SIG-M5 (cell line): ENCODE results near the gene NBPF3.
"Not testable (repeated sequence)": the region's sequence is repeated elsewhere in the genome, so short reads cannot be mapped to it uniquely, and the experiment has no call there.

Source experiments
- DNase-seq: peaks from one replicate; lab custom pipeline; 2025; lab: John Stamatoyannopoulos, UW

NBPF3 gene, protein sequence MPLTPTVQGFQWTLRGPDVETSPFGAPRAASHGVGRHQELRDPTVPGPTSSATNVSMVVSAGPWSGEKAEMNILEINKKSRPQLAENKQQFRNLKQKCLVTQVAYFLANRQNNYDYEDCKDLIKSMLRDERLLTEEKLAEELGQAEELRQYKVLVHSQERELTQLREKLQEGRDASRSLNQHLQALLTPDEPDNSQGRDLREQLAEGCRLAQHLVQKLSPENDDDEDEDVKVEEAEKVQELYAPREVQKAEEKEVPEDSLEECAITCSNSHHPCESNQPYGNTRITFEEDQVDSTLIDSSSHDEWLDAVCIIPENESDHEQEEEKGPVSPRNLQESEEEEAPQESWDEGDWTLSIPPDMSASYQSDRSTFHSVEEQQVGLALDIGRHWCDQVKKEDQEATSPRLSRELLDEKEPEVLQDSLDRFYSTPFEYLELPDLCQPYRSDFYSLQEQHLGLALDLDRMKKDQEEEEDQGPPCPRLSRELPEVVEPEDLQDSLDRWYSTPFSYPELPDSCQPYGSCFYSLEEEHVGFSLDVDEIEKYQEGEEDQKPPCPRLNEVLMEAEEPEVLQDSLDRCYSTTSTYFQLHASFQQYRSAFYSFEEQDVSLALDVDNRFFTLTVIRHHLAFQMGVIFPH

DNA sequence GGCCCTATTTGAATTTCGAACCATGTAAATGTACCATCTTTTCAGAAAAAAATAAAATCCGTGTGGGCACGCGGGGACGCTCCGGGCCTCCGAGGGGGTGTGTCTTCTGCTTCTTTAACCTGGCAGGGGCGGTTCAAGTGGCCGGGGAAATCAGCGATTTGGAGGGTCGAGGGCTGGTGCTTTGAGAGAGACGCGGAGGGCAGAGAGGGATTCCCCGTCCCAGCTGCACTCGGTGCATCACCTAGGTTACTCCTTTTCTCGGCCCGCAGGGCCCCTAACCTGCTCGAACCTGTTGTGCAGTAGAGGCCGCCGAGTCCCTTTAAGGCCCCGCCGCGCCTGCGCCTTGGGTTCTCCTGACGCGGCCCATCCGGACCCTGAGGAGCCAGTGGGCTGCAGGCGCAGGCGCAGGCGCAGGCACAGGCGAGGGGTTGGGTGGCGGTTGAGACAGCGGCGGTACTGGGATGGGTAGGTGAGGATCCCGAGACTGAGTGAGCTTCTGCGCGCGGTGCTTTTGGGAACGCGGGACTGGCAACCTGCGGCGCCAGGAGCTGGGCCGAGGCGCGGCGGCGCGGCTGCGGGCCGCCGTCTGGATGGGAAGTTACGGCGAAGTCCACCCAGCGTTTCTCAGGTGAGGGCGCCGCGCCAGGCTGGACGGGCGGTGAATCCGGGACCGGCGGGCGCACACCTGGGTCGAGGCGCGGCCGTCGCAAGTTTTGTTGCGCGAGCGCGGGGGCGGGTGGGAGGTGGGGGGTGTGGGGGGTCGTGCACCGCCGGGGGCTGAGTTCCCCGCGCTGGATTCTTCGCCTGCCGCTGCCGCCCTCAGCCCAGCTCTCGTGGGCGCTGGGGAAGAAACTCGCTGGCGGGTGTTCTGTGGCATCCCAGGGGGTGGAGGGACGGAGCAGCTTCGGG is at the start of gene NBPF3:
NBPF3 (plus strand) TSS at position 417 of the 909 bp plus-strand sequence. CDS start 4,950 bp downstream, outside the sequence.
- DNase-seq = peak; percentile 27

DNA sequence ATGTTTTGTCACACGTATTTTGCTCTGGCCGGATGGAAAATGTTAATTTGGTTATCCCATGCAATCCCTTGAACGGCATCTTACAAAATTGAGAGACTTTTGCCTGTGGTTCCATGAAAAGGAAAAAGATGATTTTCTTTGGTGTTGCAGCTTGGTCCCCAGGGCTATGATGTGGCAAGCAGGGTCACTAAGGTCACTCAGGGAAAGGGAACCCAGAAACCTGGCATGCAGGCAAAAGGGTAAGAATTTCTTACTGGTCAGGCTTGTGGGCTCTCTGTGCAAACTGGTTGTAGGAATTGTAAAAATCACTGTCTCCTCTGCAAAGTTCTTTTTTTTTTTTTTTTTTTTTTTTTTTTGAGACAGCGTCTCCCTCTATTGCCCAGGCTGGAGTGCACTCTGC is 48.4 kb upstream of the NBPF3 start:
- no peak for DNase-seq

DNA sequence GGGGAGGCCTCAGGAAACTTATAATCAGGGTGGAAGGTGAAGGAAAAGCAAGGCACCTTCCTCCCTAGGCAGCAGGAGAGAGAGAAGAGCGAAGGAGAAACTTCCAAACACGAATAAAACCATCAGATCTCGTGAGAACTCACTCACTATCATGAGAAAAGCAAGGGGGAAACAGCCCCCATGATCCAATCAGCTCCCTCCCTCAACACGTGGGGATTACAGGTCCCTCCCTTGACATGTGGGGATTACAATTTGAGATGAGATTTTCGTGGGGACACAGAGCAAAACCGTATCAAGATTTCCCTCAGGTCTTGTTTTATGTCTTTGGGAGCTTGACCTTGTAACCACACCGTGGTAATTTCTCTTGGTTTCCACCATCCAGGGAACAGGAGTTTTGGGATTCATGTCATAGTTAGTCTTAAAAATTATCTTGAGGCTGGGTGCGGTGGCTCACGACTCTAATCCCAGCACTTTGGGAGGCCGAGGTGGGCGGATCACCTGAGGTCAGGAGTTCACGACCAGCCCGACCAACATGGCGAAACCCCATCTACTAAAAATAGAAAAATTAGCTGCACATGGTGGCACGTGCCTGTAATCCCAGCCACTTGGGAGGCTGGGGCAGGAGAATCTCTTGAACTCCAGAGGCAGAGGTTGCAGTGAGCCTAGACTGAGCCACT is 47.2 kb upstream of the NBPF3 start:
- no peak for DNase-seq

DNA sequence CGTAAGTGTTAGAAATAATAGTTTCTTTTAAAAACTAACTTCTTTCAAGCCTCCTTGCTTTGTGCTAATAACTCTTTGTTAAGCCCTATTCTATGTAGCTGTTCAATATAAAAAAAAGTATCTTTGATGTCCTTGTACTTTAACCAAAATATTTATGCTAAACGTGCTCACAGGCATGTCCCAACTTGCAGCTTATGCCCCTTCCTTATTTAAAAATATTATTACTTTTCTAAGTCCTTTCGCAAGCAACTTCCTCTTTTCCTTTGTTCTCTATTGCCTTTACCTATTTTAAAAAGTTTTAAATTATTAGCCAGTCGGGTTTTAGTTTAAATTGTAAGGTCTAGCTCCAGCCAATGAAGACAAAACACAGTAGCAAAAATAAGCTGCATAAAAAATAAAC is 43.4 kb upstream of the NBPF3 start:
- no peak for DNase-seq

DNA sequence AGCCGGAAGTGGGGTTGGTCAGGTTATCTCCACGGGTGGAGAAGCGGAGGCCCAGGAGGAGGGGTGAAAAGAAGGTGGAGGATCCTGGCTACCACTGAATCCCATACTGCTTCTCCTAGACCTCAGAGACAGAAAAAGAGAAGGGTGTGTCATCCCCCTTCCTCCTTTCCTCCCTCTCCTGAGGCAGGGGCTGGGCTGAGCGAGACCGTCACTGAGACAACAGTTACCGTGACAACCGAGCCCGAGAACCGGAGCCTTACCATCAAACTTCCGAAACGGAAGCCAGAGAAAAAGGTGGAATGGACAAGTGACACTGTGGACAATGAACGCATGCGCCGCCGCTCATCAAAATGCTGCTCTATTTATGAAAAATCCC is 42.1 kb upstream of the NBPF3 start:
- no peak for DNase-seq

DNA sequence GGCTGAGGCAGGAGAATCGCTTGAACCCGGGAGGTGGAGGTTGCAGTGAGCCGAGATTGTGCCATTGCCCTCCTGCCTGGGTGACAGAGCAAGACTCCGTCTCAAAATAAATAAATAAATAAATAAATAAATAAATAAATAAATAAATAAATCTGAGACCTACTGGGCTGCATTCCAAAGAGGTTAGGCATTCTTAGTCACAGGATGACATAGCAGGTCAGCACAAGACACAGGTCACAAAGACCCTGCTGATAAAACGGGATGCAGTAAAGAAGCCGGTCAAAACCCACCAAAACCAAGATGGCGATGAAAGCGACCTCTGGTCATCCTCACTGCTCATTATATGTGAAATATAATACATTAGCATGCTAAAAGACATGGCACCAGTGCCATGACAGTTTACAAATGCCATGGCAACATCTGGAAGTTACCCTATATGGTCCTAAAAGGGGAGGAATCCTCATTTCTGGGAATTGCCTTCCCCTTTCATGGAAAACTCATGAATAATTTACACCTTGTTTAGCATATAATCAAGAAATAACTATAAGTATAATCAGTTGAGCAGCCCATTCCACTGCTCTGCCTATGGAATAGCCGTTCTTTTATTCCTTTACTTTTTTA is 38.1 kb upstream of the NBPF3 start:
- not testable (repeated sequence) for DNase-seq

DNA sequence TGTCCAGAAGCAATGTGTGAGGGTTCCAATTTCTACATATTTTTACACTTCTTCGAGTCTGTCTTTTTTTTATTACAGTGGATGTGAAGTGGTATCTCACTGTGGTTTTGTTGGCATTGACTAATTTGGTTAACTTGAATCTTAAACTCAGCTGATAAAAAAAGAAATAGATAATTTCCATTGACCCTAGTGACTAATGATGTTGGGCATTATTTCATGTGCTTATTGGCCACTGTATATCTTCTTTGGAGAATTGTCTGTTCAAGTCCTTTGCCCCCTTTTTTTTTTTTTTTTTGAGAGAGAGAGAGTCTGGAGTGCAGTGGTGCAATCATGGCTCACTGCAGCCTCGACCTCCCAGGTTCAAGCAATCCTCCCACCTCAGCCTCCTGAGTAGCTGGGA is 33.3 kb upstream of the NBPF3 start:
- no peak for DNase-seq

DNA sequence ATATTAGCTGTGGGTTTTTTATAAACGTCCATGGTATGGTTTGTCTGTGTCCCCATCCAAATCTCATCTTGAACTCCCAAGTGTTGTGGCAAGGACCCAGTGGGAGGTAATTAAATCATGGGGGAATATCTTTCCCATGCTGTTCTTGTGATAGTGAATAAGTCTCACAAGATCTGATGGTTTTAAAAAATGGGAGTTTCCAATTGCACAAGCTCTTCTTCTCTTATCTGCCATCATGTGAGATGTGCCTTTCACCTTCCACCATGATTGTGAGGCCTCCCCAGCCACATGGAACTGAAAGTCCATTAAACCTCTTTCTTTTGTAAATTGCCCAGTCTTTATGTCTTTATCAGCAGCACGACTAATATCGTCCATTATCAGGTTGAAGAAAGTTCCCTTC is 30.0 kb upstream of the NBPF3 start:
- DNase-seq = not testable (repeated sequence)

DNA sequence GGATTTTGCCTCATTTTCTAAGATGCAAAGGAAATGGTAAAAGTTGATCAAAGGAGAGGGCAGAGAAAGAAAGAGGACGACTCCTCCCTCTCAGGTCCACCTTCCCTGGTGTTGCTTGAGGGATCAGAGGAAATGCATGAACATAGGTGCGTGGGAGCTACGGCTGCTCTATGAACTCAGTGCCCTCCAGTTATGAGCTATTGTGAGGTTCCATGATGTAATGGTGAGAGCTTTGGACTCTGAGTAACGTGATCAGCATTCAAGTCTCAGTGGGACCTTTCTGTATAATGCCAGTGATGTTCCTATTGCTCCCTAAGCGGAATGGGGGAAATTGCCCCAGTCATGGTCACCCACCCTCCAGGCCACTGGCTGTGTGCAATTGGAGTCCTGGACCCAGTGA is 25.9 kb upstream of the NBPF3 start:
- no peak for DNase-seq

DNA sequence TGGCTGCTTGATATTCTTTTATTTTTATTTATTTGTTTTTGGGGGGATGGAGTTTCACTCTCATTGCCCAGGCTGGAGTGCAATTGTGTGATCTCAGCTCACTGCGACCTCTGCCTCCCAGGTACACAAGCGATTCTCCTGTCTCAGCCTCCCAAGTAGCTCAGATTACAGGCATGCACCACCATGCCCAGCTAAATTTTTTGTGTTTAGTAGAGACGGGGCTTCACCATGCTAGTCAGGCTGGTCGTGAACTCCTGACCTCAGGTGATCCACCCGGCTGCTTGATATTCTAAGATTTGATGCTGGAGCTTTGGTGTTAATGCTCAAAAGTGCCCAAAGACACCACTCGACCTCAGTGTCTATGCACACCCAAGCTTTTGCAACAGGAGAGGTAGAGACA is 19.6 kb upstream of the NBPF3 start:
- DNase-seq = not testable (repeated sequence)

DNA sequence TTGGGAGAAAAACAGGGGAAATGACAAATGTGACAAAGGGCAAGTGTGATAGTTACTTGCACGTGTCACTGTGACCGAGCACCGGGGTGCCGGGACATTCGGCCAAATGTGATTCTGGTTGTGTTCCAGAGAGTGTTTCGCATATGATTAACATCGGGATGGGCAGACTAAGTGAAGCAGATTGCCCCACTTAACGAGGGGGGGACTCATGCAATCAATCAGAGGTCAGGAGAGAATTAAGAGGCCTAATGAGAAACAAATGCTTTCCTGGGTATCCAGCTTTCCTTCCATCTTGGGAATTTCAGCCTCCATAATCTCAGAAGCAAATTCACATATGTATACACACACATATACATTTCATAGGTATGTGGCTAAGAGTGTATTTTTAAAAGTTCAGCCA is 18.6 kb upstream of the NBPF3 start:
- not testable (repeated sequence) for DNase-seq

DNA sequence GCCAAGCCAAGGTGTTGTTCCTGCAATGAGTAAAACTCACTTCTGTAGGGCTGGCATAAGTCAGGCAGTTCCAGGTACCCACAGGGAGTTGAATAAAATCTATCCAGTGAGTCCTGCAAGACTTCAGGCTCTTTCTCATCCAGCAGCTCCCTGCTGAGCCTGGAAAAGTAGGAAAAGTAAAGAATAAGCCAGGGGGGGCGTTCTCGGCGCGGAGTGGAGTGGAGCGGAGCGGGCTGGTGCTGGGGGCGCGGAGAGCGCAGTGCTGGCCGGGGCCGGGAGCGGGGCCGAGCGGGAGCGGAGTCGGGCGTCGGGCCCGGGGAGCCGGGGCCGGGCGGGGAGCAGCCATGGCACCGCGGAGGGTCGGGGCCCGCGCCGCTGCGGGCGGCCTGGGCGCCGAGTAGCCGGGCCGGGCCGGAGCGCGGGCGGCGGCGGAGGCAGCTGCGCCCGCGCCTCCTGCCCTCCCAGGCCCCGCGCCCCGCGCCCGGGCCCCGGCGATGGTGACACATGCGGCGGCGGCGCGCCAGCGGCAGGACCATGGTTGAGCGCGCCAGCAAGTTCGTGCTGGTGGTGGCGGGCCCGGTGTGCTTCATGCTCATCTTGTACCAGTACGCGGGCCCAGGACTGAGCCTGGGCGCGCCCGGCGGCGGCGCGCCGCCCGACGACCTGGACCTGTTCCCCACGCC is 12.0 kb upstream of the NBPF3 start:
- DNase-seq = not testable (repeated sequence)

DNA sequence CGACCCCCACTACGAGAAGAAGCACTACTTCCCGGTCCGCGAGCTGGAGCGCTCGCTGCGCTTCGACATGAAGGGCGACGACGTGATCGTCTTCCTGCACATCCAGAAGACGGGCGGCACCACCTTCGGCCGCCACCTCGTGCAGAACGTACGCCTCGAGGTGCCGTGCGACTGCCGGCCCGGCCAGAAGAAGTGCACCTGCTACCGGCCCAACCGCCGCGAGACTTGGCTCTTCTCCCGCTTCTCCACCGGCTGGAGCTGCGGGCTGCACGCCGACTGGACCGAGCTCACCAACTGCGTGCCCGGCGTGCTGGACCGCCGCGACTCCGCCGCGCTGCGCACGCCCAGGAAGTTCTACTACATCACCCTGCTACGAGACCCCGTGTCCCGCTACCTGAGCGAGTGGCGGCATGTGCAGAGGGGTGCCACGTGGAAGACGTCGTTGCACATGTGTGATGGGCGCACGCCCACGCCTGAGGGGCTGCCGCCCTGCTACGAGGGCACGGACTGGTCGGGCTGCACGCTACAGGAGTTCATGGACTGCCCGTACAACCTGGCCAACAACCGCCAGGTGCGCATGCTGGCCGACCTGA is 11.4 kb upstream of the NBPF3 start:
- not testable (repeated sequence) for DNase-seq

DNA sequence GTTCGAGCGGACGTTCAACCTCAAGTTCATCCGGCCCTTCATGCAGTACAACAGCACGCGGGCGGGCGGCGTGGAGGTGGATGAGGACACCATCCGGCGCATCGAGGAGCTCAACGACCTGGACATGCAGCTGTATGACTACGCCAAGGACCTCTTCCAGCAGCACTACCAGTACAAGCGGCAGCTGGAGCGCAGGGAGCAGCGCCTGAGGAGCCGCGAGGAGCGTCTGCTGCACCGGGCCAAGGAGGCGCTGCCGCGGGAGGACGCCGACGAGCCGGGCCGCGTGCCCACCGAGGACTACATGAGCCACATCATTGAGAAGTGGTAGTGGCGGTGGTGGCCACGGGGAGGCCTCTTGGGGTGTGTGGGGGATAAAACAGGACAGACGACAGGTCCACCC is 10.7 kb upstream of the NBPF3 start:
- not testable (repeated sequence) for DNase-seq

DNA sequence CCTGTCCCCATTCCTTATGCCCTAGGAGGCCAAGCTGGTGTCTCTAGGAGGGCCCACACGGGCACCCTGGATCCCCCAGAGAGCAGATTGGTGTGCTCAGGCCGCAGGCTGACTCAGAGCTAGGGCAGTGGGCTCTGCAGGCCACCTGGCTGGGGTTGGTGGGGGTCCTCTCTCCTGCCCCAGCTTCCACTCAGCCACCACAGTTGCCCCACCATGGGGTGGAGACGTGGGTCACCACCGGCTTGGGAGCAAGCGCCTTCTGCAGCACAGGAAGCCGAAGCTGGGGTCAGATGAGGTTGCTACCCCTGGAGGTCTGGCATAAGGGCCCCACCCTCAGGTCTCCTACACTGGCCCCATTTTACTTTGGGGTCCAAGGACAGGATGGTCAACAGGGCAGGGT is 9.1 kb upstream of the NBPF3 start:
- not testable (repeated sequence) for DNase-seq

DNA sequence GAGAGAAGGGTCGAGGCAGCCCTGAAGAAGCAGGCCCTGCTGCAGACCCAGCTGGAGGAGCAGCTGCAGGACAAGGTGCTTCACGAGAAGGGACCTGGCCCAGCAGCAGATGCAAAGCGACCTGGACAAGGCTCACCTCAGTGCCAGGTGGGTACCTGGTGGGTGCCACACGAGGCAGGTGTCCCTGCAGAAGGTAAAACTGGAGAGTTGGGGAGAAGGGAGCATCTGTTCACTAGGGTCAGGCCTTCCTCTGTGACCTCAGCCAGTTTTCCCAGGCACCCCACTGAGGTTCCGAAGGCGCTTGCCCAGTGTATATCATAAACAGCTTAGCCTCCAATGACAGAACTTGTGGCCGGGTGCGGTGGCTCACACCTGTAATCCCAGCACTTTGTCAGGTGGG is 5.5 kb upstream of the NBPF3 start:
- no peak for DNase-seq

DNA sequence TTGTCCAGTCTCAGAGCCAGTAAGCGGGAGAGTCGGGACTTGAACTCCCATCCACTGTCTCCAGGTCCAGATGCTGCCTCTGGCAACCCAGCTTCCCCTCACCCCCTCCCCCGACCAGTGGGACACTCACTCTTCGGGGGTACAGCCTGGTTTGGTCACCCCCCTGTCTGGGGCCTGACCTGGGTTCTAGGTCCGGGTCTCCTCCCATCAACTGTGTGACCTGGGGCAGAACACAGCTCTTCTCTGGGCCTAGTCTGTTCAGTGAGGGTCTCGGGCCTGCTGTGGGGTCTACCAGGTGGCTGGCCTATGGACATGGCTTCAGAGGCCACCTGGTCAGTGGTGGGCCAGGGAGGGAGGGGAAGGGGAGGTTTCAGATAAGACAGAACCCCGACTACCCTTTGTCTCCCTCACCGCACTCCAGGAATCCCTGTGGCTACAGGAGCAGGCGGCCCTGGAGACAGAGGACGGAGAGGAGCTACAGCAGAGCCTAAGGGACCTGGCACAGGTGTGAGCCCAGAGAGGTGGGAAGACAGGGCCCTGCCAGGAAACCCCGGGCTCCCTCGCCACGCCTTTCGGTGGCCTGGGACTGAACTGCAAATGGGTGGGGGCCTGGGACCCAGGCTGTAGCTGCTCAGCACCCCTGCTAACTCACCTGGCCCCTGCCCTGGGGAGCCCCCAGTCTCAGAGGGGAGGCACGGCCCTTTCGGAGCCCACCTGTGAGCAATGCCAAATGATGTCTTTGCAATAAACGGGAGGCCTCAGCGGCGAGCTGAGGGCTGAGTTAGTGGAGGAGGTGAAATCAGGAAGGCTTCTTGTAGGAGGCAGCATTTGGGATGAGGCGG is 4.1 kb upstream of the NBPF3 start:
- no peak for DNase-seq

DNA sequence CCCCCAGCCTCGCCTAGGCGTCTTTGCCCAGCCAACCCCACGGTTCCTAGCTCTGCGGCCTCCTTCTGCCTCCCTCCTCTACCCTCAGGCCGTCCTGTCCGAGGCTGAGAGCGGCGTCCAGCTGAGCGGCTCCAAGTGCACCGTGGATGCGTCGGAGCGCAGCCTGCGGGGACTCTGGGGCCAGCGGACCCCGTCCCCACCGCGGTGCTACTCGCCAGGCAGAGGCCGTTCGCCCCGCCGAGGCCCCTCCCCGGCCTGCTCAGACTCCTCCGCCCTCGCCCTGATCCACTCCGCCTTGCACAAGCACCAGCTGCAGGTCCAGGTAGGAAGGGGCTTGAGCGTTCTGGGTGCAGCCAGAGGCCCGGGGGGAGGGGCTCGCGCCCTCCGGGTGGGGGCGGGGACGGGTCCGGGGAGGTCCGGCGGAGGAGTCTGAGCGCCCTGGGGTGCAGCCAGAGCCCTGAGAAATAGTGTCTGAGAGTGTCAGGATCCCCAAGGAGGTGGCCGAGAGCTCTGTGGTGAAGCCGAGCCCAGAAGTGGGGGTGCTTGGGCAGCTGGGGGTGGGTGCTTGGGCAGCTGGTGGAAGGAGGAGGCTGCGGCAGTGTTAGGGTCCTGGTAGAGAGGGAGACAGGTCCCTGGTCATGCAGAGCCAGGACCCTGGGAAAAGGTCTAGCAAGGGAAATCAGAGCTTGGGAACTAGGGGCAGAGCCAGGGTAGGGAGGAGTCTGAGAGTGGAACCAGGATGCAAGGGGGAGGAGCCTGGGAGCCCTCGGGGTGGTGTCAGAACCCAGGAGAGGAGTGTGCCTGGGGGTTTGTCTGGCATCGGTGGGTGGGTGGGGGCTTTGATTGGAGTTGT is 3.2 kb upstream of the NBPF3 start:
- no peak for DNase-seq

DNA sequence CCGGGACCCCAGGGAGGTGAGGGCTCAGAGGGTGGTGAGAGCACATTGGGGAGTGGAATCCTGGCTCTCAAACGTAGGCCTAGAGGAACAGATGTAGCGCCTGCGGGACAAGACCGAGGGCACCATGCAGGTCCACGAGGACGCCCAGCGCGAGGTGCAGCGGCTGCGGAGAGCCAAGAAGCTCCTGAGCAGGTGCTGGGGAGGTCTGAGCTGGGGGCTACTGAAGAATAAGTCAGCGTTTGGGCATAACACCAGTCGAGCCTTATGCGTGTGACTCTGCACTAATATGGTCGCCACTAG is 2.6 kb upstream of the NBPF3 start:
- DNase-seq = no peak
